ENCODE results near the gene CCDC171. TPM values are rescaled to one million over a fixed set of nuclear protein-coding genes. Genes with fewer than 3 reads are reported as not detected.

CCDC171 gene
- total and polyA plus RNA-seq, 4 donors = 0.13 to 1.1 (median 0.43) TPM

GRCh38 chr9:15778861-15779260 lies 226.0 kb downstream of the CCDC171 start:
- Histone ChIP-seq H3K9me3 (ENCODE audit: control insufficient read depth in 4 of 4, low read length in 3 of 4) (no peaks in the 10 kb centered on the region), H3K27ac (ENCODE audit: low read depth in 1 of 2, low read length in 2 of 2) (no peak overlapping the region), H3K4me1 (ENCODE audit: control insufficient read depth in 4 of 4, insufficient read depth in 4 of 4, low read length in 3 of 4) (no peaks in the 10 kb centered on the region), H3K27me3 (ENCODE audit: control insufficient read depth in 4 of 4, insufficient read depth in 4 of 4, low read length in 3 of 4) (no peaks in the 10 kb centered on the region), H3K36me3 (ENCODE audit: control insufficient read depth in 4 of 4, insufficient read depth in 3 of 4, low read depth in 1 of 4, low read length in 3 of 4) (no peaks in the 10 kb centered on the region), H3K9ac (ENCODE audit: low read depth in 1 of 2, low read length in 2 of 2) (no peak overlapping the region), H3K4me3 (ENCODE audit: low read depth in 1 of 3, low read length in 3 of 3) (no peak overlapping the region)
- 87% methylated on average over 5 of the region's 5 CpGs for WGBS
- DNase-seq (ENCODE audit: low spot score) = no peak
- TF ChIP-seq YY1 (IDR thresholded peaks at IDR 0.05) (no peak), NR2F2 (IDR thresholded peaks at IDR 0.05) (no peak), RXRA (IDR thresholded peaks at IDR 0.05) (no peak), JUND (IDR thresholded peaks at IDR 0.05) (no peak), RAD21 (IDR thresholded peaks at IDR 0.05) (no peak), ATF3 (IDR thresholded peaks at IDR 0.05) (no peak), ZBTB33 (IDR thresholded peaks at IDR 0.05) (no peak), REST (IDR thresholded peaks at IDR 0.05) (no peak), FOXA1 (IDR thresholded peaks at IDR 0.05) (no peak), HNF4G (IDR thresholded peaks at IDR 0.05) (no peak), GABPA (IDR thresholded peaks at IDR 0.05 in 1 of 2, conservative IDR thresholded peaks at IDR 0.05 in 1 of 2) (no peak), FOXA2 (IDR thresholded peaks at IDR 0.05) (no peak), MAX (IDR thresholded peaks at IDR 0.05) (no peak), HNF4A (conservative IDR thresholded peaks at IDR 0.05) (no peak), TAF1 (conservative IDR thresholded peaks at IDR 0.05) (no peak), CTCF (IDR thresholded peaks at IDR 0.05; ENCODE audit: low read depth, low read length, missing input control) (no peak), EGR1 (IDR thresholded peaks at IDR 0.05; ENCODE audit: low read depth in 2 of 2) (no peak), SP1 (IDR thresholded peaks at IDR 0.05) (no peak)

All from liver (tissue), 9 donors.